GM21619 (cell line): ENCODE measurements around the gene ANKRD17.

Source experiments
- ATAC-seq: cut with Tn5 transposase; IDR thresholded peaks from one replicate; pipeline ENCODE4 v1.9.1; 2021; ENCODE audit not compliant: unreplicated experiment

Gene ANKRD17

DNA sequence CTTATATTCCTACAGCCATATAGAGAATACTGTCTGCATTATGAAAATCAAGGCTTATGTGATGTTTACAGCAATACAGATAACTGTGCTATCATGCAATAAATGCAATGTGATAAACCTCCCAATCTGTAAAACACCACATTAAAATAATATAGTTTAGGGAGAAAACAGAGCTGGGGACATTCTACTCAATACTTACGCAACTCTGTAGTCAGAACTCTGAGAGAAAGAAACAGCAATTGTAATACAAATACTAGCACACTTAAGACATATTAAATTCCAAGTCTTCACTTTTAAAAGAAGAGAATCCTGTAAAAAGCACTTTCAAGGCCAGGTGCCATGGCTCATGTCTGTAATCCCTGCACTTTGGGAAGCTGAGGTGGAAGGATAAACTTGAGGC, 61.4 kb downstream of the ANKRD17 start:
- no peak for ATAC-seq

DNA sequence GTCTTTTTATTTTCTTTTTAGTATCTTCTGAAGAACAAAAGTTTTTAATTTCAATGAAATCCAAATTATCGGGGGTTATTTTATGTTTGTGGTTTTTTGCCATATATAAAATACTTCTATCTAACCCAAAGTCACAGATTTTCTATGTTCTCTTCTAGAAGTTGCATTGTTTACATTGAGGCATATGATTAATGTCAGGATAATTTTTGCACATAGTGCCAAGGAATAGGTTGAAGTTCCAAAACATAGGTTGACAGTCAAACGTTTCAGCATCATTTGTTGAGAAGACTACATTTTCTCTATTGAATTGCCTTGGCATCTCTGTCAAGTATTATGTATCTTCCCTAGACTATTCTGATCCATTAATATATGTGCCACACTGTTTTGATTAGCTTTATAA, 64.5 kb downstream of the ANKRD17 start:
- ATAC-seq, result no peak

DNA sequence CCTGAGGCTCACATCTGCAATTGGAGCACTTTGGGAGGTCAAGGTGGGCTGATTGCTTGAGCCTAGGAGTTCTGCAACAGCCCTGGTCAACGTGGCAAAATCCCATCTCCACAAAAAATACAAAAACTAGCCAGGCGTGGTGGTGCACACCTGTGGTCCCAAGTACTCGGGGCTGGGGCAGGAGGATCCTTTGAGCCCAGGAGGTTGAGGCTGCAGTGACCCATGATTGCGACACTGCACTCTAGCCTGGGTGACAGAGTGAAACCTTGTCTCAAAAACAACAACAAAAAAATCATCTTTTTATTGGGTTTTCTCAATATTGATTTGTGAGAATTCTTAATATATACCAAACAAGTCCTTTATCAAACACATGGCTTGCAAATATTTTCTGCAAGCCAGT, 64.9 kb downstream of the ANKRD17 start:
- peak; percentile 5 for ATAC-seq

DNA sequence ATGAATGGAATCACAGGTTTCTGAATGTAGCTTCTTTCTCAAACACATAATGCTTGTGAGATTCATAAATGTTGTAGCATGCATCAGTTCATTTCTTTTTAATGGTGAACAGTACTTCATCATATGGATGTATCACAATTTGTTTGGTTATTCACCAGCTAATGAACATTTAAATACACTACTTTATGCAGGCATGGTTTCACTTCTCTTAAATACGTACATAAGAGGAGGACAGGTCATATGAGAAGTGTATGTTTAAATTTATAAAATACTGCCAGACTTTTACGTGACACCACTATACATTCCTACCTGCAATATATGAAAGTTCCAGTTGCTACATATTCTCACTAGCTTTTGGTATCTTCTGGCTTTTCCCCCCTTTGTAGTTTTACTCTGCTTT, 65.4 kb downstream of the ANKRD17 start:
- ATAC-seq, result peak; percentile 65

DNA sequence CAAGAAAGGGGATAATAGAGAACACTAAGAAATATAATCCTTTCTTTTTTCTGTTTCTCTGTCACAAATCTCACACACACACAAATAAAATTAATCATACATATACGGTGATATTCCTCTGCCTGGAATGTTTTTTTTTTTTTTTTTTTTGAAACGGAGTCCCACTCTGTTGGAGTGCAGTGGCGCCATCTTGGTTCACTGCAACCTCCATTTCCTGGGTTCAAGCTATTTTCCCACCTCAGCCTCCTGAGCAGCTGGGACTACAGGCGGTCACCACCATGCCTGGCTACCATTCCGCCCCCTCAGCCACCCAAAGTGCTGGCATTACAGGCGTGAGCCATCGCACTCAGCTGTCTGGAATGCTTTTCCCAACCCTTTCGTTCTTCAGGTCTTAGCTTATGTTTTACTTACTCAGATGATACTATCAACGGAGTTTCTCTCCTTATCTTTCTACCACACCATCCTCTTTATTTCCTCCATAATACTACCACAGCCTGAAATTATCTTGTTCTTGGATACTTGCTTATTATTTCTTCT, 69.3 kb downstream of the ANKRD17 start:
- no peak for ATAC-seq

DNA sequence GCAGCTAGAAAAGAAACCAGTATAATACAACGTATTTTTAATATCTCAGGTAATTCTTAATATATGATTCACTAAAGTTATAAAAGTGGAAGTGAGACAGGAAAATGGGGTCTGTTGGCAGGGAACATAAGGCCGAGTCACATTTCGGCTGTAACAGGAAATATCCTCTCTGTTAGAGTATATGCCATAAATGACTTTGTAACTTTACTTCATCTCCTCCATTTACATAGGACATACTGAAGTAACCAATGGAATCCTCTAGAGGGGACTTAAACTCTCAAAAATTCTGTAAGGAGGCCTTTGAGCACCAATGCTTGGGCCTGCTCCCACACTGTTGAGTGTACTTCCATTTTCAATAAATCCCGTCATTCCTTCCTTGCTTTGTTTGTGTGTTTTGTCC, 71.3 kb downstream of the ANKRD17 start:
- ATAC-seq, result peak; percentile 55

DNA sequence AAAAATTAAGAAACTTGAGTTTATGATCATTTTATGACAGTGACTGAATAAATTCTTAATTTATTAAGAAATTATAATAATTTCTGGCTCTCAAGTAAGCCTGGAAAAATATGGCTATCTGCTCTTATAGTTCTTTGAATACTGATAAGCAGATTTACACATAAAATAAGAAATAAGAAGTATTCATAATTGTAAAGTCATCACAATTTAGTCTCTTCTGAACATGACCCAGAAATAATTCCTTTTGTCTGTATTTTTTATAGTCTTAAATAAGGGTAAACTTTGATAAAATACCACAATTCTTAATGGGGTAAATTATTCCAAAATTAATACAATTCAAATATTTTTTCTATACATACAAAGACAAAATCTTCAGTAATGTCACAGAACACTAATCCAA, 72.7 kb downstream of the ANKRD17 start:
- ATAC-seq, result no peak

DNA sequence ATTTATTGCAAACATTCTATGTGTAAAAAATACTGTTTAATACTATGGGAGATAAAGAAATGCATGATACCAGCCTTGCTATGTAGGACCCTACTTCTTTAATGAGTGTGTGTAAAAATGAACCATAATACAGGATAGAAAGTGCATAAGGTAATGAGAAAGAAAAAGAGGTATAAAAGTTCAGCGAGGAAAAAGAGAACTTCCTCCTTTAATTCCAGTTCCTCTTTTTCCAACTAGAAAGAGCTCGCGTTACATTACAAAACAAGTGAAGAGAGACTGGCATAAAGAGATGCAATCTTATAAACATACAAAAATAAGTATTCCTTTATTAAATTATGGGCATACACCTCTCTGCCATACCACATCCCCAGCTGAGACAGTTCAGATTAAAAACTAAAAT, 77.4 kb downstream of the ANKRD17 start:
- ATAC-seq, result no peak

DNA sequence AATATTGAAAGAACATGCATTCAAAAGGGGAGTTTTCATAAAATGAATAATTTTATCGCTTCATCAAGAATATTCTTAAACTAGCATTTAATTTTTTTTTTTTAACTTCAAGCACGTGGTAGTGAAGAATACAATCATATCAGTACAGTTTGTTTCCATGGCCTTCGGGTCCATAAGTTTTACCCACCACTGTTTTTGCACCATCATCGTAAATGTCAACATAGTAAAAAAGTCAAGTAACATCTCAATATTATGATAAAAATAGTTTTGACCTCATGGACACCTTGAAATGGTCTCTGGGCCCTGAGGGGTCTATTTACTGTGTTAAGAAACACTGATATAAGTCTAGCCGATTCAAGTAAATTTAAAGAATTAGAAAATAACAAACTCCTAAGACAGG, 80.2 kb downstream of the ANKRD17 start:
- ATAC-seq, result no peak

DNA sequence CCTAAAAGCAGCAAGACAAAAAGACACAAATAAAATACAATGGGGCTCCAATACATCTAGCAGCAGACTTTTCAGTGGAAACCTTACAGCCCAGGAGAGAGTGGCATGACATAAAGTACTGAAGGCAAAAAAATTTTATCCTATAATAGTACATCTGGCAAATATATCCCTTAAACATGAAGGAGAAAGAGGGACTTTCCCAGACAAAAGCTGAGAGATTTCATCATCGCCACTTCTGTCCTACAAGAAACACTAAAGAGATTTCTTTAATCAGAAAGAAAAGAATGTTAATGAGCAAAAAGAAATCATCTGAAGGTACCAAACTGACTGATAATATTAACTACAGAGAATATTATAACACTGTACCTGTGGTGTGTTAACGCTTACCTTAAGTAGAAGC, 86.4 kb downstream of the ANKRD17 start:
- no peak for ATAC-seq

DNA sequence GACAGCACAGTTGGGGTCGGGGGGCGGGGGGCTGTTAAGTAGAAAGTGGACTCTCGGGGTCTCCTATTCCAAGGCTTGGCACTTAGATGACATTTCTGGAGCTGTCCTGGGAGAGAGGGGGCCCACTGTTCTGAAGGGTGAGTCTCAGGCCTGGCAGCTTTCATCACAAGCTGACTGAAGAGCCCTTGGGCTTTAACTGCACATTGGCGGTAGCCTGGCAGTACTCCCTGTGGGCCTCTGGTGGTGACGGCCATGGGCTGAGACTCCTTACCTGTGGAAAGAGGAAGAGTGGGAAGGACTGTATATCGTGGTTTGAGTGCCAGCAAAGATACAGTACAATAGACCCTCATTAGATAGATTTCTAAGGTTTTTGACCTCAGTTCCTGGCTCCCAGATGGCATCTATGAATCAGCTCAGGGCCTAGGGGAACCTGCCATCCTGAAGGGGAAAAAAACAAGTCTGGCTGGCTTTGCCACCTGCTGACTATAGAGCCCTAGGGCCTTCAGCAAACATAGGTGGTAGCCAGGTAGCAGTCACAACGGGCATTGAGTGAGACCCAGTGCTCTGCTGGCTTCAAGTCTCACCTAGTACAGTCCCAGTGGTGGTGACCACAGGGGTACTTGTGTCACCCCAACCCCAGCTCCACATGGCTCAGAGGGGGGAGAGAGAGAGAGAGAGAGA, 87.9 kb downstream of the ANKRD17 start:
- ATAC-seq, result no peak

DNA sequence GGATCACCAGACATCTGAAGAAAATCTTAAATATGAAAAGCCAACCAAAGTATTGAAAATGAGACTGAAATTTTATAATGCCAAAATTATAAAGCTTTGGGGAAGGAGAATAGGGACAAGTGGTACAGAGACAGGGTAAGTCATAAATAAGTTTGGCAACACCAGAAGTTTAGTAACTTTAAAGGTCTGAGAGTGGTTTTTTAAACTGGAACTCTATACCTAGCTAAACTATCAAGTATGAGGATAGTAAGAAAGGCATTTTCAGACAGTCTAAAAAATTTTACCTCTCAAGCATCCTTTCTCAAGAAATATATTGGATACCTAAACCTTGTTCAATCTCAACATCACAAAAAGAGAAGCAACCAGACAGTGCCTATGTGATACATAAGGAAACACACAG, 92.4 kb downstream of the ANKRD17 start:
- no peak for ATAC-seq

DNA sequence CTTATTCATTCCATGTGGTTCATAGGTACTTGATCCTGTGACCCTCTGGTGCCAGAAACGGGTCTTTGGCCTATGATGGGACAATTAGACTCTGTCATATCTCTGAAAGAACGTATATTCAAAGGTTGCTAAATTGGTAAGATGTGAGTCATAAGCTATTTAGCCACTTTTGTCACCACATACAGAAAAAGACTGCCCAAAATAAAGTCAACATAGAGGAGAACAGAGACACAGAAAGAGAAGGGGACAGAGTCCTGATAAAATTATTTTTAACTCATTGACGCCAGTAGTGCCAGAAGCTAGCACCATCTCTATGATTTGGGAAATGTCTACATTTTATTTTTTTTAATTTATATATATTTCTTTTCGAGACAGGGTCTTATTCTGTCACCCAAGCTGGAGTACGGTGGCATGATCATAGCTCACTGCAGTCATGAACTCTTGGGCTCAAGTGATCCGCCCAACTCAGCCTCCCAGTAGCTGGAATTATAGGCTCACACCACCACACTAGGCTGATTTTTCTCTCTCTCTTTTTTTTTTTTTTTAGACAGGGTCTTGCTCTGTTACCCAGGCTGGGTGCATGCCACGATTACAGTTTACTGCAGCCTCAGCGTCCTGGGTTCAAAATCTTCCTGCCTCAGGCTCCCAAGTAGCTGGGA, 96.9 kb downstream of the ANKRD17 start:
- no peak for ATAC-seq

DNA sequence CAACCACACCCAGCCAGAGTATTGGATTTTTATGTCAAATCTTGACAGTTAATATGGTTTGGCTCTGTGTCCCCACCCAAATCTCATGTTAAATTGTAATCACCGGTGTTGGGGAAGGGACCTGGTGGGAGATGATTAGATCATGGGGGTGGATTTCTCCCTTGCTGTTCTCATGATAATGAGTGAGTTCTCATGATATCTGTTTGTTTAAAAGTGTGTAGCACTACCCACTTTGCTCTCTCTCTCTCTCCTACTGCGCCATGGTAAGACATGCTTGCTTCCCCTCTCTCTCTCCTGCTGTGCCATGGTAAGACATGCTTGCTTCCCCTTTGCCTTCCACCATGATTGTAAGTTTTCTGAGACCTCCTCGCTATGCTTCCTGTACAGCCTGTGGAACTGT, 102.2 kb downstream of the ANKRD17 start:
- no peak for ATAC-seq

DNA sequence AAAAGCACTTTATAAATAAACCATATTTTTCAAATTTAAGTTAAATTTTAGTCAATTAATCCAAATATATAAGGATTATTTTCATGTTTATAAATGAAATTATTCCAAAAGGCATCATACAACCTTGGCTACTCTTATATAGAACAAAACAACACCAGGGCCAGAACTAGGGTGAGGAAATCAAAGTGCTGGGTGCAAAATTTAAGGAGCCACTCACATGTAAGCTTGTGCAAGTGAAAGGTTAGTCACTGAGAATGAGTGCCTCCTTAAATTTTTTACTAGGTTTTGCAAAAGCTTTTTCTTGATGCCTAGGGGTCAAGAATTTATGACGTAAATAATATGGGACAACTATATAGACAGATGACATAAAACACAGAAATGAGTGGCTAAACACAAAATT, 105.7 kb downstream of the ANKRD17 start:
- ATAC-seq, result no peak

DNA sequence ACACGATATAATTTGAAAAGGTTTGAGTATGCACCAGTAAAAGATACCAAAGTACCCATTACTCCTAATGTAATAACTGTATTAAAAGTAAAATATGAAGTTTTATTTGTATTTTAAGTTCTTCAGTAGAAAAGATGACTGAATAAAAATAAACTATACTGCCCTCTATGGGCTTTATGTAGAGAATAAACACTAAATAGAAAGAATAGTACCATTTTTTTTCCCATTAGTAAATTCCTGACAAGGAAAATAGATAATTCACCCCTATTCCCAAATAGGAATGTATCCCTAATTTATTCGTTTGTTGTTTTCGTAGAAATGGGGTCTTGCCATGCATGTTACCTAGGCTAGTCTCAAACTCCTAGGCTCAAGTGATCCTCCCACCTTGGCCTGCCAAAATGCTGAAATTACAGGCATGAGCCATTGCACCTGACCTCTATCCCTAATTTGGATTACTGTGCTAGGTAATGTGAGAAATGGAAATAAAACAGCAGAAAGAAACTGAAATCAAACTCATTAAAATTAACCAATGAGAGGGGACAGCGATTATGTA, 115.5 kb downstream of the ANKRD17 start:
- ATAC-seq, result no peak

DNA sequence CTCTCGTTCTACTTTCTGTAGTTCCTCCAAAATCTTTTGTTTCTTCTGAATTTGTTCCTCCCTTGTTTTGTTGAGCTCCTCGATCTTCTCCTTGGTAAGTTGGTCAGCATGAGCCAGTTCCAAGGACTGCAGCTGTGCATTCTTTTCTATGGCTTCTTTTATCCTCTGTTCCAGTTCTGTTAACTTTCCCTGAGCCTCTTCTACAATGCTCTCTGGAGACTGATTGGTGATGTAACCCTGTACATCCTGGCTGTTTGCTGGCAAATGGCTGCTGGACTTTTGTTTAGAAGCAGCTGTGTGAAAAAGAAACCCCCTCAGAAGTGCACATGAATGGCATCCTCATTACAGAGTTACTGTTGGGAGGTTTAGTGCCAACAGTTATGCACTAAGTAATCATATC, 118.6 kb downstream of the ANKRD17 start:
- ATAC-seq, result no peak

DNA sequence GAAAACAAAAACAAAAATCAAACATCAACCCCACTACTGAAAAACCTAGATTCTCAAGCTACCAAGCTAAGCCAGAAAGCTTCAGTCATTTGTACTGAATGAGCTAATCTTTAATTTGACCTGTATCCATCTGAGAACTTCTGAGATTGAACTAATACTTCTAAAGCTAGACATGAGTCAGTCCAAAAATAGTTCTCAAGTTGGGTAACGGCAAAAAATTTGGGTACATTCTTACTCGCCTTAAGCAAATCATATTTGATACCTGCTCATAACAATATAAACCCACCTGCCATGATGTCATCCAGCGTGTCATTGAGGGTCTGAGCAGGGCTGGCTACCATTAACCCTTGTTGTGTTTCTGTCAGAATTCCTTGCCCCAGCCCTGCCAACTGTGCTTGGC, 119.4 kb downstream of the ANKRD17 start:
- ATAC-seq, result no peak

DNA sequence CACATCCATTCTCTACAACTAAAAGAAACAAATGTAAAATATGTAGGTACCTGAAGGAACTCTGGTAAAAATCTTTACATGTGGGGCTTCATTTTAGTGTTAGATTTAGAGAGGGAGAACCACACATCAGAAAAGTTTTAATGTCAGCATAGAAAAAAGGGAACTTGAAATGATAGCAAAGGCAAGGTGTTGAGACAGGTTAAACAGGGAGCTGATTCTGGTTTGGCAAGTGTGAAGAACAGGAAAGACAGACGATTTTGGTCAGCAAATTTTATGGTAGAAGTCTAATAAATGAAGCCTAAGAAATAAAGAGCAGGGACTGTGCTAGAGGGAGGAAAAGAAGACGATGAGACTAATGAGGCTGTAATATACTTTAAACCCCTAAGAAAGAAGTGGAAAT, 121.5 kb downstream of the ANKRD17 start:
- ATAC-seq, result no peak

DNA sequence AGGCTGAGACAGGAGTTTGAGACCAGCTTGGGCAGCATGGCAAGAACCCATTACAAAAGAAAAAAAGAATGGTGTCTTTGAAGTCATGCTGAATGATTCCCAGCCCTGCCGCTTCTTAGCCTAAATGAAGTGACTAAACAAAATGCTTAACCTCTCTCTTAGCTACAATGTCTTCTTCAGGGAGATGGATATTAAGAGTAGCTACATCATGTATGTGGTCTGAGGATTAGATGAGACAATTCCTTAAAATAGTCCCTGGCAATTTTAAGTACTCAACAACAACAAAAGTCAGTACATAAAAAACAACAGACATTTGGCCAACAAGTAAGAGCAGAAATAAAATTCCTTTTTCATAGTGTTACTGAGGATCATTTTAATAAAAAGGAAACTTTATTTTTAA, 124.8 kb downstream of the ANKRD17 start:
- no peak for ATAC-seq

DNA sequence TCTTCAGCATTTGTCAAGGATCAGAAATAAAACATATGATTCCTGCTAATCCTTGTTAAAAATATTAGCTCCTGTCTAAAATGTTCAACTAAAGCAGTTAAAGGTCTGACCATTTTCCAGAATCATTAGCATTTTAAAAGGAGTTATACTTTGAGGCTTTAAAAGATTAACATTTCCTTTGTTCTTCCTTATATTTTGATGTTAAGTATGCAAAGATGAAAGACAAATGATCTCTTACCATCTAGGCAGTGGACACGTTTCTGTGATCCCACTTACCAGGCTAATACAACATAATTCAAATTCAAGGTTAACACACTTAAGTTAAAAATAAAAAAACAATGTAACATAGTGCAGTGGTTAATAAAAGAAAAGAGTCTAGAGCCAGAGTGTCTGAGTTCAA, 127.3 kb downstream of the ANKRD17 start:
- ATAC-seq, result no peak

DNA sequence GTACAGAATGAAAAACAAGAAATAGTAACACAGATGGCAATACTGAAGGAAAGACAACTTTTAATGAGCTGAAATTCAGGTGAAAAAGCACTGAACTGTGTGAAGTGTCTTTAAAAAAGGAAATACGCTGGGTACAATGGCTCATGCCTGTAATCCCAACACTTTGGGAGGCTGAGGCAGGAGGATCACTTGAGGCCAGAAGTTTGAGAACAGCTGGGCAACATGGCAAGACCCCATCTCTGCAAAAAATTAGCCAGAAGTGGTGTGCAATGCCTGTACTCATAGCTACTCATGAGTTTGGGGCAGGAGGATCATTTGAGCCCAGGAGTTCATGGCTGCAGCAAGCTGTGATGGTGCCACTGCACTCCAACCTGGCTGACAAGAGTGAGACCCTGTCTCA, 129.3 kb downstream of the ANKRD17 start:
- ATAC-seq, result no peak
